Neural progenitor cell (in vitro differentiated cells): Measurements from ENCODE around the gene PRR20A.
"Not testable (repeated sequence)": the region's sequence is repeated elsewhere in the genome, so short reads cannot be mapped to it uniquely, and the experiment has no call there.

Experiments used
- CTCF ChIP-seq: fragments of 200-600 bp; sonication (generic); IDR thresholded peaks from 2 replicates; pipeline ENCODE4 v1.5.1; 2017; ENCODE audit warnings: antibody characterized with exemption, mild to moderate bottlenecking
- EZH2 ChIP-seq: fragments of 200-600 bp; sonication (generic); IDR thresholded peaks from 2 replicates; pipeline ENCODE4 v1.6.1; 2017; ENCODE audit warnings: antibody characterized with exemption, mild to moderate bottlenecking, moderate library complexity
- EZH2phosphoT487 ChIP-seq: fragments of 200-600 bp; sonication (generic); IDR thresholded peaks from 2 replicates; pipeline ENCODE4 v1.6.1; 2017; ENCODE audit warnings: antibody characterized with exemption

DNA sequence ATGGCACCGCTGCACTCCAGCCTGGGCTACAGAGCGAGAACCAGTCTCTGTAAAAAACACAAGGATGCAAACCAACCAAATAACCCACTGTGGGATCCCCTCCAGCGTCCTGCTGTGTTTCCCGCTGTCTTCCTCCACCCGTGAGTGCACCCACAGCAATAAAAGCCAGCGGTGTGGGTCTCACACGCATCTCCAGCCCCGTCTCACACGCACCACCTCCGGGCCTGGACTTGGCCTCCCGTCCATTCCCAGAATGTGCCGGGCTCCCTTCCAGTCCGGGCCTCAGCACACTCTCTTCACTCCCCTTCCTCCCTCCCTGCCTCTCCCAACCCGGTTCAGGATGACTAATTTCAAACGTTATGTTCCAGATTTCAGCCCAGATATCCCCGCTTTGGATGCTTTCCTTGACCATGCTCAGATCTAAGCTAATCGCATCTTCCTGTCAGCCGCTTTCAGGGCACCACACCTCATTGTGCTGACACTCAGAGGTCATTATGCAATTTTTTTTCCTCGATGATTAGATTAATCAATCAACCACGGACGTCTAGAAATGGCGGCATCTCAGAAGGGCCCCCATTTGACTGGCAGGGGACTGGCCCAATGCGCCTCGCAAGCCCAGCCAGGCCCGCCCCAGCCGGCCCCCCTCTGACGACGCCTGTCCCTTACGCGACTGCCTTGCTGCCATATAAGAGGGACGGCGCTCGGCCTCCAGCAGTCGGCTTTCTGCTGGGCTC lies at the start of gene PRR20A:
- not testable (repeated sequence) for TF ChIP-seq CTCF, EZH2, EZH2phosphoT487
